ENCODE results near the gene AQP1.

DNA sequence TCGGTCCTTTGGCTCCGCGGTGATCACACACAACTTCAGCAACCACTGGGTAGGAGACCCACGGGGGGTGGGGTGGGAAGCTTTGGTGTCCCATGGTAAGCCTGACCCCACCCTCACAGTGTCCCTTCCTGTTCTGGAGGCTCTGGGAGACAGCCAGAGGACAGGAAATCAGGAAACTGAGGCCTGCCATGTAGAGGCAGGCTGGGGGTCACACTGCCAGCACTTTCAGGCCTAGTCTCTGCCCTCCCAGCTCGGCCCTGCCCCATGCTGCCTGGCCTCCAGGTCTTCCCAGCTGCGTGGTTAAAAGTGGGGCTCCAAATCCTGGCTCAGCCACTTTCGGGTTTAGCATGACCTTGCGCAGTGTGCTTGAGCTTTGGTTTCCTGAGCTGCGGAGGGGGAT, 10.9 kb downstream of the AQP1 start:
- TF ChIP-seq POLR2A (IDR thresholded peaks at IDR 0.05) = no peak
- TF ChIP-seq, protein P1, sequence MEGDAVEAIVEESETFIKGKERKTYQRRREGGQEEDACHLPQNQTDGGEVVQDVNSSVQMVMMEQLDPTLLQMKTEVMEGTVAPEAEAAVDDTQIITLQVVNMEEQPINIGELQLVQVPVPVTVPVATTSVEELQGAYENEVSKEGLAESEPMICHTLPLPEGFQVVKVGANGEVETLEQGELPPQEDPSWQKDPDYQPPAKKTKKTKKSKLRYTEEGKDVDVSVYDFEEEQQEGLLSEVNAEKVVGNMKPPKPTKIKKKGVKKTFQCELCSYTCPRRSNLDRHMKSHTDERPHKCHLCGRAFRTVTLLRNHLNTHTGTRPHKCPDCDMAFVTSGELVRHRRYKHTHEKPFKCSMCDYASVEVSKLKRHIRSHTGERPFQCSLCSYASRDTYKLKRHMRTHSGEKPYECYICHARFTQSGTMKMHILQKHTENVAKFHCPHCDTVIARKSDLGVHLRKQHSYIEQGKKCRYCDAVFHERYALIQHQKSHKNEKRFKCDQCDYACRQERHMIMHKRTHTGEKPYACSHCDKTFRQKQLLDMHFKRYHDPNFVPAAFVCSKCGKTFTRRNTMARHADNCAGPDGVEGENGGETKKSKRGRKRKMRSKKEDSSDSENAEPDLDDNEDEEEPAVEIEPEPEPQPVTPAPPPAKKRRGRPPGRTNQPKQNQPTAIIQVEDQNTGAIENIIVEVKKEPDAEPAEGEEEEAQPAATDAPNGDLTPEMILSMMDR (IDR thresholded peaks at IDR 0.05) = no peak
